CD4-positive, alpha-beta T cell (primary cell): ENCODE data around the gene ZNF580. TPM values are rescaled to one million over a fixed set of nuclear protein-coding genes. Genes with fewer than 3 reads are reported as not detected.

Source experiments
- ATAC-seq: fragments of 200-7000 bp; cut with Tn5 transposase; one replicate; pipeline ENCODE4 v1.10.0; 2022; ENCODE audit warnings: mild to moderate bottlenecking; ENCODE audit not compliant: poor library complexity
- CTCF ChIA-PET: fragments of 350-600 bp; sonication (Branson Sonifier 250); formaldehyde crosslinking; loops from one replicate; lab custom pipeline; 2021; ENCODE audit warnings: antibody characterized with exemption, inconsistent platforms; lab: Charles Lee
- POLR2A ChIA-PET: fragments of 350-600 bp; sonication (Branson Sonifier 250); formaldehyde crosslinking; loops from one replicate; lab custom pipeline; 2021; ENCODE audit warnings: antibody characterized with exemption, inconsistent platforms; lab: Charles Lee
- DNase-seq, 14 experiments: peaks; one replicate each; pipeline ENCODE4 v3.0.0-alpha.2; 2013 to 2020; ENCODE audit warnings: mixed read lengths in 2 of 14
- H3K27ac ChIP-seq, 2 donors: one replicate each; pipeline versions ENCODE4 v1.5.1 to v1.7.0; 2013; ENCODE audit warnings: low read length in 2 of 2, low read depth in 1 of 2, mild to moderate bottlenecking in 1 of 2
- H3K27me3 ChIP-seq, 2 experiments: 1 replicate in 1 of 2; 2 replicates in 1 of 2; pipeline versions ENCODE4 v1.6.1 to v1.7.0; 2013; ENCODE audit warnings: low read length in 2 of 2, control low read depth in 1 of 2, mild to moderate bottlenecking in 1 of 2, moderate library complexity in 1 of 2; ENCODE audit not compliant: insufficient read depth in 2 of 2, control insufficient read depth in 1 of 2
- H3K36me3 ChIP-seq: one replicate; pipeline ENCODE4 v1.6.1; 2013; ENCODE audit warnings: low read length, control low read depth; ENCODE audit not compliant: insufficient read depth
- H3K4me1 ChIP-seq: one replicate; pipeline ENCODE4 v1.6.1; 2013; ENCODE audit warnings: low read length, control low read depth; ENCODE audit not compliant: insufficient read depth
- H3K4me3 ChIP-seq: one replicate; pipeline ENCODE4 v1.5.1; 2013; ENCODE audit warnings: mild to moderate bottlenecking, low read length, moderate library complexity
- H3K9me3 ChIP-seq, 2 experiments: 1 replicate in 1 of 2; 2 replicates in 1 of 2; pipeline versions ENCODE4 v1.6.1 to v1.7.0; 2013; ENCODE audit warnings: low read length in 2 of 2, mild to moderate bottlenecking in 2 of 2, control low read depth in 1 of 2, moderate library complexity in 1 of 2; ENCODE audit not compliant: control insufficient read depth in 1 of 2, insufficient read depth in 1 of 2
- H3K27ac Mint-ChIP-seq: one replicate; pipeline ENCODE4 v1.8.0; 2020; ENCODE audit warnings: mixed read lengths
- H3K27me3 Mint-ChIP-seq: one replicate; pipeline ENCODE4 v1.8.0; 2021; ENCODE audit warnings: mixed read lengths
- H3K36me3 Mint-ChIP-seq: one replicate; pipeline ENCODE4 v1.8.0; 2021; ENCODE audit warnings: low read depth, mixed read lengths
- H3K4me1 Mint-ChIP-seq: one replicate; pipeline ENCODE4 v1.8.0; 2021; ENCODE audit warnings: low read depth, mixed read lengths
- H3K4me3 Mint-ChIP-seq: one replicate; pipeline ENCODE4 v1.8.0; 2020; ENCODE audit warnings: mild to moderate bottlenecking, mixed read lengths
- H3K9me3 Mint-ChIP-seq: one replicate; pipeline ENCODE4 v1.8.0; 2020; ENCODE audit warnings: mixed read lengths
- CTCF ChIP-seq: fragments of 200-600 bp; IDR thresholded peaks from one replicate; pipeline ENCODE4 v1.8.0; 2022; ENCODE audit warnings: antibody characterized with exemption, mild to moderate bottlenecking
- intact Hi-C, 2 experiments: fragments of 100-400 bp; cut with DNase I in 1 of 2; cut with micrococcal nuclease in 1 of 2; formaldehyde crosslinking; loops; one replicate each; pipeline versions ENCODE4 v1.15.1 to v1.9.0; 2023 to 2025; cut with DNase I, micrococcal nuclease
- total RNA-seq, 174 experiments: library from RNA in 2 of 174; stranded (reverse) in 2 of 174; gene quantifications; one replicate each; pipeline ENCODE4 v1.2.3 and lab custom pipeline; 2021 to 2026

The ZNF580 gene
- total RNA-seq, 2 experiments from 2014 or later, result 45.2 to 46.6 TPM

GRCh38 chr19:55635334-55635717 lies 5.5 kb upstream of the ZNF580 start:
- Histone ChIP-seq H3K4me1 (peaks cover 70% of the 10 kb centered on the region), H3K4me3 (peak overlapping the region; percentile 69), H3K27ac (peak overlapping the region; percentile 98 to 100), H3K27me3 (no peaks in the 10 kb centered on the region), H3K9me3 (peaks cover 0 to 3% of the 10 kb centered on the region in 2 experiments), H3K36me3 (peaks cover 3% of the 10 kb centered on the region)
- CTCF ChIA-PET, result interaction anchor here (1.4 to 5.0 kb wide), 3 partner anchors 19 to 132 kb away, joined by 3 to 29 read pairs (median 6); partner anchors contain the start of genes U2AF2 and ZNF865
- H3K4me1 Mint-ChIP-seq, result peaks cover 66% of the 10 kb centered on the region
- H3K36me3 Mint-ChIP-seq, result peaks cover 35% of the 10 kb centered on the region
- peak overlapping the region; percentile 99 for H3K27ac Mint-ChIP-seq
- H3K9me3 Mint-ChIP-seq, result peaks cover 3% of the 10 kb centered on the region
- intact Hi-C loops, result loop anchor here (2.0 to 10.0 kb wide), 4 partner anchors 39 to 381 kb away; partner anchors contain the start of genes PPP6R1 (in 2 of the 2), EPN1 (in 1 of the 2), UBE2S (in 1 of the 2) and ZNF579 (in 1 of the 2)
- DNase-seq (peak in 2 of 14 experiments; percentile 56 to 58), ATAC-seq (no peak)
- no peak for TF ChIP-seq CTCF
- POLR2A ChIA-PET, result interaction anchor here (0.6 to 3.6 kb wide), 18 partner anchors 8 to 376 kb away, joined by 3 to 46 read pairs (median 10); partner anchors contain the start of genes CCDC106, FIZ1, ISOC2 and PPP6R1
- peak overlapping the region; percentile 96 for H3K4me3 Mint-ChIP-seq
- no peaks in the 10 kb centered on the region for H3K27me3 Mint-ChIP-seq

GRCh38 chr19:55635856-55636440 lies 4.9 kb upstream of the ZNF580 start:
- no peaks in the 10 kb centered on the region for H3K27me3 Mint-ChIP-seq
- peaks cover 75% of the 10 kb centered on the region for H3K4me1 ChIP-seq

More at GRCh38 chr19:55635856-55636440, 4.9 kb upstream of the ZNF580 start:
- ATAC-seq, result no peak
- Mint-ChIP-seq H3K4me3 (peak overlapping the region; percentile 96), H3K9me3 (peaks cover 3% of the 10 kb centered on the region), H3K4me1 (peaks cover 68% of the 10 kb centered on the region), H3K27ac (peak overlapping the region; percentile 99), H3K36me3 (peaks cover 35% of the 10 kb centered on the region)
- POLR2A ChIA-PET, result interaction anchor here (0.5 to 3.1 kb wide), 9 partner anchors 11 to 174 kb away, joined by 3 to 17 read pairs (median 5); partner anchors contain the start of genes FIZ1, ISOC2, U2AF2 and ZNF628
- TF ChIP-seq CTCF, result no peak
- peaks cover 3% of the 10 kb centered on the region for H3K36me3 ChIP-seq
- H3K27me3 ChIP-seq, result no peaks in the 10 kb centered on the region
- CTCF ChIA-PET, result interaction anchor here (1.1 to 5.0 kb wide), 5 partner anchors 18 to 132 kb away, joined by 3 to 29 read pairs (median 3); partner anchors contain the start of genes FIZ1 and U2AF2
- peak in 1 of 14 experiments; percentile 31 for DNase-seq
- peak overlapping the region; percentile 98 to 100 for H3K27ac ChIP-seq
- H3K4me3 ChIP-seq, result peak overlapping the region; percentile 69
- intact Hi-C loops, result loop anchor here (1.0 to 10.0 kb wide), 5 partner anchors 39 to 381 kb away; partner anchors contain the start of genes PPP6R1 (in 2 of the 2), EPN1 (in 1 of the 2), UBE2S (in 1 of the 2) and ZNF579 (in 1 of the 2)
- H3K9me3 ChIP-seq, result peaks cover 0 to 5% of the 10 kb centered on the region in 2 experiments
